ENCODE measurements around the gene NOS1AP. TPM values are rescaled to one million over a fixed set of nuclear protein-coding genes. Genes with fewer than 3 reads are reported as not detected.

The NOS1AP gene
- total RNA-seq, 1 experiment from 2014 or later: 9.9 TPM

- Mint-ChIP-seq H3K4me3 (ENCODE audit: low read depth, unreplicated experiment) (no peak overlapping the region), H3K36me3 (ENCODE audit: insufficient read depth, unreplicated experiment) (no peaks in the 10 kb centered on the region), H3K4me1 (ENCODE audit: low read depth, unreplicated experiment) (peaks cover 26% of the 10 kb centered on the region), H3K27ac (ENCODE audit: unreplicated experiment) (no peak overlapping the region), H3K9me3 (ENCODE audit: low read depth, unreplicated experiment) (no peaks in the 10 kb centered on the region), H3K27me3 (ENCODE audit: unreplicated experiment) (no peaks in the 10 kb centered on the region)
- CTCF ChIA-PET: interaction anchor here (0.7 to 1.2 kb wide), 3 partner anchors 27 to 164 kb away, joined by 3 to 8 read pairs (median 4); no protein-coding TSS in a partner anchor
- no TSS peak for BruUV-seq (replicated peaks)
- DNase-seq: no peak
- intact Hi-C loops (cut with micrococcal nuclease; ENCODE audit: unreplicated experiment): loop anchor here (1.0 to 5.0 kb wide), 2 partner anchors 36 to 152 kb away; no protein-coding TSS in a partner anchor
- TF ChIP-seq CTCF (IDR thresholded peaks at IDR 0.05; ENCODE audit: unreplicated experiment): no peak
These were observed 171.1 kb downstream of the NOS1AP start for GRCh38 chr1:162240577-162240976.

- no peaks in the 10 kb centered on the region for H3K27me3 Mint-ChIP-seq (ENCODE audit: unreplicated experiment)
- no peak for TF ChIP-seq CTCF (IDR thresholded peaks at IDR 0.05; ENCODE audit: unreplicated experiment)
- H3K4me3 Mint-ChIP-seq (ENCODE audit: low read depth, unreplicated experiment): no peak overlapping the region
- no peaks in the 10 kb centered on the region for H3K36me3 Mint-ChIP-seq (ENCODE audit: insufficient read depth, unreplicated experiment)
- H3K9me3 Mint-ChIP-seq (ENCODE audit: low read depth, unreplicated experiment): peaks cover 3% of the 10 kb centered on the region
- intact Hi-C loops (cut with micrococcal nuclease; ENCODE audit: unreplicated experiment): loop anchor here (5.0 kb wide), 1 partner anchor 149 kb away; no protein-coding TSS in a partner anchor
- CTCF ChIA-PET: no interaction called here
- no peak for DNase-seq
- H3K4me1 Mint-ChIP-seq (ENCODE audit: low read depth, unreplicated experiment): peaks cover 39% of the 10 kb centered on the region
- no TSS peak for BruUV-seq (replicated peaks)
- H3K27ac Mint-ChIP-seq (ENCODE audit: unreplicated experiment): no peak overlapping the region
These were observed 173.3 kb downstream of the NOS1AP start for GRCh38 chr1:162242804-162243203.

GRCh38 chr1:162248854-162249535 is 179.5 kb downstream of the NOS1AP start:
- Mint-ChIP-seq H3K4me3 (ENCODE audit: low read depth, unreplicated experiment) (no peak overlapping the region), H3K36me3 (ENCODE audit: insufficient read depth, unreplicated experiment) (no peaks in the 10 kb centered on the region), H3K27ac (ENCODE audit: unreplicated experiment) (no peak overlapping the region), H3K4me1 (ENCODE audit: low read depth, unreplicated experiment) (peaks cover 28% of the 10 kb centered on the region), H3K9me3 (ENCODE audit: low read depth, unreplicated experiment) (peaks cover 3% of the 10 kb centered on the region), H3K27me3 (ENCODE audit: unreplicated experiment) (no peaks in the 10 kb centered on the region)
- no peak for TF ChIP-seq CTCF (IDR thresholded peaks at IDR 0.05; ENCODE audit: unreplicated experiment)
- intact Hi-C loops (cut with micrococcal nuclease; ENCODE audit: unreplicated experiment): no loop called here
- CTCF ChIA-PET: interaction anchor here (0.7 kb wide), 1 partner anchor 1898 kb away, joined by 3 read pairs; no protein-coding TSS in a partner anchor
- no TSS peak for BruUV-seq (replicated peaks)
- DNase-seq: no peak

GRCh38 chr1:162250004-162250730 is 180.7 kb downstream of the NOS1AP start:
- H3K4me1 Mint-ChIP-seq (ENCODE audit: low read depth, unreplicated experiment): peaks cover 28% of the 10 kb centered on the region
- H3K27ac Mint-ChIP-seq (ENCODE audit: unreplicated experiment): no peak overlapping the region
- H3K4me3 Mint-ChIP-seq (ENCODE audit: low read depth, unreplicated experiment): no peak overlapping the region
- BruUV-seq (replicated peaks): no TSS peak
- no peaks in the 10 kb centered on the region for H3K36me3 Mint-ChIP-seq (ENCODE audit: insufficient read depth, unreplicated experiment)
- DNase-seq: no peak
- no peaks in the 10 kb centered on the region for H3K27me3 Mint-ChIP-seq (ENCODE audit: unreplicated experiment)
- CTCF ChIA-PET: no interaction called here
- intact Hi-C loops (cut with micrococcal nuclease; ENCODE audit: unreplicated experiment): no loop called here
- H3K9me3 Mint-ChIP-seq (ENCODE audit: low read depth, unreplicated experiment): peaks cover 3% of the 10 kb centered on the region
- no peak for TF ChIP-seq CTCF (IDR thresholded peaks at IDR 0.05; ENCODE audit: unreplicated experiment)

Measured in Calu3 (cell line).